ENCODE data around the gene CROCC2.

GRCh38 chr2:240858871-240859270 lies 47.3 kb upstream of the CROCC2 start:
- TF ChIP-seq POLR2A (IDR thresholded peaks at IDR 0.05) (no peak), CTCF (IDR thresholded peaks at IDR 0.05) (no peak), EP300 (IDR thresholded peaks at IDR 0.05; ENCODE audit: low read depth) (no peak), POLR2AphosphoS5 (IDR thresholded peaks at IDR 0.05) (no peak)
